Fibroblast of pulmonary artery (primary cell): ENCODE results near the gene PCNT.

Source experiments
- DNase-seq: peaks from one replicate; pipeline ENCODE4 v3.0.0-alpha.2; 2010; ENCODE audit warnings: low read depth
- H3K4me3 ChIP-seq: replicated peaks from 2 replicates; pipeline ENCODE4 v1.5.1; 2011; ENCODE audit warnings: low read depth, mild to moderate bottlenecking, control low read depth, low read length, moderate library complexity
- TF ChIP-seq, protein P1 (sequence below): IDR thresholded peaks from 2 replicates; pipeline ENCODE4 v1.5.1; 2011; ENCODE audit warnings: mild to moderate bottlenecking, control low read depth, low read length, inconsistent platforms; ENCODE audit errors: missing control alignments

Gene PCNT

DNA sequence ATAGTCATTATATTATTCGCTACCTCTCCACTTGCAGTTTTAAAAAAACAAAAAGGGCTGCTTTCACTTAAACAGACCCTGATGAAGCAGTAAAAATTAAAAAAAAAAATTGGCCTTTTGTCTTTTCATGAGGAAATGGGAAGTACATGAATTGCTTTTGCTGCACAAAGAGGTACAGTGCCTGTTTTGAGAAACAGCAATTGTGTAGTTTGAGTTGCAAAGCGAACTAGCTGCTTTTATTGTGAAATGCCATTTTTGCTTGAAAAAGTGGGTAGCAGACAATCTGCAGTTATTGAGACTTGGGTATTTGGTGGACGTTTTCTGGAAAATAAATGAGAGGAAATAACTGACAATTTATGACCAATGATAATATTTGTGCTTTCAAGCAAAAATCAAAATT lies 141.7 kb downstream of the PCNT start:
- no peak overlapping the region for H3K4me3 ChIP-seq
- no peak for DNase-seq
- TF ChIP-seq, protein P1, sequence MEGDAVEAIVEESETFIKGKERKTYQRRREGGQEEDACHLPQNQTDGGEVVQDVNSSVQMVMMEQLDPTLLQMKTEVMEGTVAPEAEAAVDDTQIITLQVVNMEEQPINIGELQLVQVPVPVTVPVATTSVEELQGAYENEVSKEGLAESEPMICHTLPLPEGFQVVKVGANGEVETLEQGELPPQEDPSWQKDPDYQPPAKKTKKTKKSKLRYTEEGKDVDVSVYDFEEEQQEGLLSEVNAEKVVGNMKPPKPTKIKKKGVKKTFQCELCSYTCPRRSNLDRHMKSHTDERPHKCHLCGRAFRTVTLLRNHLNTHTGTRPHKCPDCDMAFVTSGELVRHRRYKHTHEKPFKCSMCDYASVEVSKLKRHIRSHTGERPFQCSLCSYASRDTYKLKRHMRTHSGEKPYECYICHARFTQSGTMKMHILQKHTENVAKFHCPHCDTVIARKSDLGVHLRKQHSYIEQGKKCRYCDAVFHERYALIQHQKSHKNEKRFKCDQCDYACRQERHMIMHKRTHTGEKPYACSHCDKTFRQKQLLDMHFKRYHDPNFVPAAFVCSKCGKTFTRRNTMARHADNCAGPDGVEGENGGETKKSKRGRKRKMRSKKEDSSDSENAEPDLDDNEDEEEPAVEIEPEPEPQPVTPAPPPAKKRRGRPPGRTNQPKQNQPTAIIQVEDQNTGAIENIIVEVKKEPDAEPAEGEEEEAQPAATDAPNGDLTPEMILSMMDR, result no peak

DNA sequence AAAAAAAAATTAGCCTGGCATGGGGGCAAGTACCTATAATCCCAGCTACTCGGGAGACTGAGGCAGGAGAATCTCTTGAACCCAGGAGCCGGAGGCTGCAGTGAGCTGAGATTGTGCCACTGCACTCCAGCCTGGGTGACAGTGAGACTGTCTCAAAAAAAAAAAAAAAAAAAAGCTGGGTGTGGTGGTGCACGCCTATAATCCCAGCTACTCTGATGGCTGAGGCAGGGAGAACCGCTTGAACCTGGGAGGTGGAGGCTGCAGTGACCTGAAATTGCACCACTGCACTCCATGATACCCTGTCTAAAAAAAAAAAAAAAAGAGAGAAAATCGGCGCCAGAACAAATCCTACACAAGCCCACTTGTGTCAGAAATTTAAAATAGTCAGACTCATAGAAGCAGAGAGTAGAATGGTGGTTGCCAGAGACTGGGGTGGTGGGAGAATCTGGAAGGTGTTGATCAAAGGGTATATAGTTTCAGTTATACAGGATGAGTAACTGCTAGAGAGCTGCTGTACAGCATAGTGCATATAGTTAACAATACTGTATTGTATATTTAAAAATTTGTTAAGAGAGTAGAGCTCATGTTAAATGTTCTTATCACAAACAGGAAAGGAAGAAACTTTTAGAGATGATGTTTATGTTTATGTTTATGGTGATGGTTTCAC lies 144.3 kb downstream of the PCNT start:
- DNase-seq, result no peak
- TF ChIP-seq, protein P1, result no peak
- H3K4me3 ChIP-seq, result no peak overlapping the region

DNA sequence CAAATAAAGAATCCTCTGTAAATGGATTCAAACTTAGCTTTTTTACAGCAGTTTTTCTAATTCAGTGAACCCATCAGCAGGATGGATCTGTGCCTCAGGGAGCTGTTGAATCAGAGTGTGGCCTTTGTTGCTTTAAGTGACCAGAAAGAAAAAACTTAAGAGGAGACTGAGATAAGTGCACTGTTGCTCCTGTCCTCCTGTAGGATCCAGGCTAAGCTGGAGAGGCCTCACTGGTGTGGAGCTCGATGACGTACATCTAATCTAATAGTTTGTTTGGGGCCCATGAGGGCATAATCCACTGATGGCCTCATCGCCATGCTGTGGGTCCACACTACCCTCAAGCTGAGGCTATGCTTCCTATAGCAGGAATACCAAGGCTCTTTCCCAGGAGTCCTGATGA lies 145.3 kb downstream of the PCNT start:
- DNase-seq, result no peak
- TF ChIP-seq, protein P1, result no peak
- H3K4me3 ChIP-seq, result no peak overlapping the region

DNA sequence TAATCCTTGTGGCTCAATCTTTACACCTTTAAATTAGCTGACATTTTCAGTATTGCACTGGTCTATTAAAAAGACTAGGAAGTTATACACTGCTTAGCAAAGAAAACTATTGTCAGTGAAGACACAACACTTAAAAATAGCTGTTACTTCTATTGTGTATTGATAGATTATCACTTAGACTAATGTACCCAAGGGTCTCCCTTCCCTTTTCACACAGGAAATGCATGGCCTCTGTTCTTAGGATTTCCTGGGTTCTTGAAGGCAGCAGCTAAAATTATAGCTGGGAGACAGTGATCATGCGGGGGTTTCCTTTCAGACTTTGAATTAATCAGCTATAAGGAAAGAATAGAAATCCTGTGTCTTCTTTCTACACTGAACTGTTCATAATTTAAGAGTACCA lies 147.6 kb downstream of the PCNT start:
- TF ChIP-seq, protein P1, result no peak
- DNase-seq, result no peak
- H3K4me3 ChIP-seq, result no peak overlapping the region

DNA sequence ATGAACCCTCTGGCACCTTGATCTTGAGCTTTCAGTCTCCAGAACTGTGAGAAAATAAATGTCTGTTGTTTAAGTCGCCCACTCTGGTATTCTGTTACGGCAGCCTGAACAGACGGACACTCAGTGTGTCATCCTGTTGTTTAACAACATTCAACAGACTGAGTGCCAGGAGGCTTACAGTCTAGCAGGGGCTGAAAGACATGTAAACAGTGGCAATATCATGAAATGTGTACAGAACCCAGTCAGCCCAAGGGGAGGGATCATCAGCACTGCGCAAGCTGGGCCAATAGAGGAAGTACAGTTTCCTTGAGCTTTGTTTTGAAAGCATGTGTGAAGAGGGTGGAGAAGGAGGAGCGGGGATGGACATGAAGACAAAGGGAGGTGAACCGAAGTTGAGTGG lies 148.3 kb downstream of the PCNT start:
- TF ChIP-seq, protein P1, result no peak
- no peak overlapping the region for H3K4me3 ChIP-seq
- no peak for DNase-seq

DNA sequence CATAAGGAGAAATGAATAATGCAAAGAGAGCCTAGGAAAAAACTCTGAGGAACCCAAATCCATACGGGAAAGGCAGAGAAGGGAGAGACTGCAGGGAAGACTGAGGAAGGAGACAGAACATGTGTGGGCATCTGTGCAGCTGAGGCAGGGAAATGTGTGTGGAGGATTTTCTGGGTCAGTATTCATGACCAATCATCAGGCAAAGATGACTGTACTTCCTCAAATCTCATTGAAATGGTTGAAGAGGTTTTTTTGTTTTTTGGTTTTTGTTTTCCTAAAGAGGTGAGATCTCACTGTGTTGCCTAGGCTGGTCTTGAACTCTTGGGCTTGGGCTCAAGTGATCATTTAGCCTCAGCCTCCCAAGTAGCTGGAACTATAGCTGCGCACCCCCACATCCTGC lies 150.4 kb downstream of the PCNT start:
- TF ChIP-seq, protein P1, result no peak
- no peak overlapping the region for H3K4me3 ChIP-seq
- DNase-seq, result no peak

DNA sequence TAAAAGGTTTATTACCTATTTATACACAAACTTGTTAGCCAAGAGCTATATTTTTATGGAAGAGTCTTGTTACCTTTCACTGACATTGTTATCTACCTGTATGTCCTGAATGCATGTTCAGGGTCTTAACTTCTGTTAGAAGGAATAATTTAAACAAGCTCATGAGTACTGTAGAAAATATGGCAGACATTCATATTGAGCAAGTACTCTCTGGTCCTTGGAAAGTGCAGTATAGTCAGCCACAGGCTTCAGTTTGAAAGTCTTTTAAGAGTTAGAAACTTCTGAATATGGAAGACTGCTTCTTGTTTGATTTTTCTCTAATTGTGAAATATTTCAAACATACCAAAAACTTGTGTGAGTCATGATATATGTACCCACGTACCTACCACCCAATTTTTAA lies 151.3 kb downstream of the PCNT start:
- DNase-seq, result no peak
- H3K4me3 ChIP-seq, result no peak overlapping the region
- TF ChIP-seq, protein P1, result no peak
